ENCODE data around the gene MIEN1.

MIEN1 gene

DNA sequence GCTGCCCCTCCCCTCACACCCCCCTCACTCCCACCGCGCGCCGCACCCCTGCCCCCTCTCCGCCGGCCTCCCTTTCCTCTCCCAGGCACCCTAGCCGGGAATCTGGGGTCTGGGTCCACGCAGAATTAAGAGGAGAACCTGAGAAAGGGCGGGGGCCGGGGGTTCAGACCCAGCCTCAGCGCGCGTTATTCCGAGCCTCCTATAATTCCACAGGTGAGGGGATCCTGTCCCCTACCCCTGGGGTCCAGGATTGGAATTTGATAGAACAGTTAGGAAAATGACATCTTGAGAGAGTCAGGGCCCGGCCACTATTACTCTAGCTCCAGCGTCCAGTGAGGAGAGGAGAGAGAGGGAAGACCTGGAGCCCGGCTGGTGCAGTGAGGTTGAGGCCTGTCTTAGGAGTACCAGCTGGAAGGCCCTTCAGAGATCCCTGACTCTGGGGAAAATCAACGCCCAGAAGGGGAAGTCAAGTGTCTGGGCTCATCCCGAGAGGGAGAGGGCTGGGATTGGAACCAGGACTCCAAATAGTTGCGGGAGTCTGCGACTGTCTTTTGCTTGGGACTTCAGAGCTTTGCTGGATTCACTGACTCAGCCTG is 24.7 kb upstream of the MIEN1 start:
- TF ChIP-seq, protein P1, sequence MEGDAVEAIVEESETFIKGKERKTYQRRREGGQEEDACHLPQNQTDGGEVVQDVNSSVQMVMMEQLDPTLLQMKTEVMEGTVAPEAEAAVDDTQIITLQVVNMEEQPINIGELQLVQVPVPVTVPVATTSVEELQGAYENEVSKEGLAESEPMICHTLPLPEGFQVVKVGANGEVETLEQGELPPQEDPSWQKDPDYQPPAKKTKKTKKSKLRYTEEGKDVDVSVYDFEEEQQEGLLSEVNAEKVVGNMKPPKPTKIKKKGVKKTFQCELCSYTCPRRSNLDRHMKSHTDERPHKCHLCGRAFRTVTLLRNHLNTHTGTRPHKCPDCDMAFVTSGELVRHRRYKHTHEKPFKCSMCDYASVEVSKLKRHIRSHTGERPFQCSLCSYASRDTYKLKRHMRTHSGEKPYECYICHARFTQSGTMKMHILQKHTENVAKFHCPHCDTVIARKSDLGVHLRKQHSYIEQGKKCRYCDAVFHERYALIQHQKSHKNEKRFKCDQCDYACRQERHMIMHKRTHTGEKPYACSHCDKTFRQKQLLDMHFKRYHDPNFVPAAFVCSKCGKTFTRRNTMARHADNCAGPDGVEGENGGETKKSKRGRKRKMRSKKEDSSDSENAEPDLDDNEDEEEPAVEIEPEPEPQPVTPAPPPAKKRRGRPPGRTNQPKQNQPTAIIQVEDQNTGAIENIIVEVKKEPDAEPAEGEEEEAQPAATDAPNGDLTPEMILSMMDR (IDR thresholded peaks at IDR 0.05; ENCODE audit: extremely low read depth, missing control alignments): no peak
- DNase-seq (ENCODE audit: low spot score): peak; percentile 35

DNA sequence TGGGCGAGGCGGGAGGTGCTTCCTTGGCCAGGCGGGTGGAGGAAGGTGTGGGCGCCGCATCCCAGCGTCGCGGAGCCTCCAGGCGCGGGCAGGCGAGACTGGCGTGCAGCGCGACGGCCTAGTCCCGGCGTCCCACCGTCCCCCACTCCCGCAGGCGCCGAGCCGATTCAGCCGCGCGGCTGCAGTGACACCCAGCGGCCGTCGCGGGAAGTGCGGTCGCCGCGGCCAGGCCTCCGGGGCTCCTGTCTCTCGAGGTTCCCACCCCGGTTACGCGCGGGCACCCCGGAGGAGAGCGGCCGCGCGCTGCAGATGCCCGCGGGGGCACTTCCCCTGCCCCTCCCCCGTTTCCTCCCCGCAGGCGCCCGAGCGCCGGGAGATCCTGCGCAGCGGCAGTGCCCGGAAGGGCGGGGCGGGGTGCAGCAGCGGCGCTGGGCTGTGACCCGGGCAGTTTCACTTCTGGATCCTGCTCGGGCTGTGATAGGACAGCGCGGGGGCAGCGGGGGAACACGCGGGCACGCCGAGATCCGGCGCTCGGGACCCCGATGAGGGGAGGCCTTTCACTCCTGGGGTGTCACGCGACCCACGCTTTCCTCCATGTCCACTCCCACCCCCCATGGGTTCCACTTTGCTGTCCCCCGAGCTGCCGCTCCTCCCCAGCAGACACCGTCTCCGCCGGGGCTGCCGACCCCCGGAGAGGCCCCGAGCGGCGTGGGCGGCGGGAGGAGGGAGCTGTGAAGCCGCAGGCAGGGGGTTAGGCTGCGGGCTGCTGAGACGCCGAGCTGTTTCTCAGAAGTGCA is 24.0 kb upstream of the MIEN1 start:
- DNase-seq (ENCODE audit: low spot score): peak; percentile 97
- TF ChIP-seq, protein P1 (IDR thresholded peaks at IDR 0.05; ENCODE audit: extremely low read depth, missing control alignments): peak; percentile 86

DNA sequence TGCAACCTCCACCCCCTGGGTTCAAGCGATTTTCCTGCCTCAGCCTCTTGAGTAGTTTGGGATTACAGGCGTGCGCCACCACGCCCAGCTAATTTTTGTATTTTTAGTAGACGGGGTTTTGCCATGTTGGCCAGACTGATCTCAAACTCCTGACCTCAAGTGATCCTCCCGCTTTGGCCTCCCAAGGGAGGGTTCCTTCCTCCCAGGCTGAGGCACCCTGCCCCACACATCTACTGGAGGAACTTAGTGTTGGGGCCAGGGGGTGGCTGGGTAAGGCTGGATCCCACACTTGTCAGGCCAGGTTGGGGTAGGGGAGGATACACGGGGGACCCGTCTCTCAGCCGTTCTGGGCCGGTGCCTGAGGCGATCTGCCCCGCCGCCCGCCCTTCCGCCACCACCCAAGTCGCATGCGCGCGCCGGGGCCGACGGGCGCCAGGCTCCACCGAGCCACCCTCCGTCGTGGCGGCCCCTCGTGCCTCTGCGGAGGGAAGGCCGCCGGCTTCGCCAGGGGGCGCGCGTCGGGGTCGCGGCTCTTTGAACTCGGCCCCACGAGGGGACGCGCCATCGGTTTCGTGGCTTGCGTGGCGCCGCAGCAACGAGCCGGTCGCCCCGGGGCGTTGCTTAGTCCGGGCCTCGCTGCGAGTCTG is 23.3 kb upstream of the MIEN1 start:
- TF ChIP-seq, protein P1 (IDR thresholded peaks at IDR 0.05; ENCODE audit: extremely low read depth, missing control alignments): peak; percentile 44
- DNase-seq (ENCODE audit: low spot score): peak; percentile 87

DNA sequence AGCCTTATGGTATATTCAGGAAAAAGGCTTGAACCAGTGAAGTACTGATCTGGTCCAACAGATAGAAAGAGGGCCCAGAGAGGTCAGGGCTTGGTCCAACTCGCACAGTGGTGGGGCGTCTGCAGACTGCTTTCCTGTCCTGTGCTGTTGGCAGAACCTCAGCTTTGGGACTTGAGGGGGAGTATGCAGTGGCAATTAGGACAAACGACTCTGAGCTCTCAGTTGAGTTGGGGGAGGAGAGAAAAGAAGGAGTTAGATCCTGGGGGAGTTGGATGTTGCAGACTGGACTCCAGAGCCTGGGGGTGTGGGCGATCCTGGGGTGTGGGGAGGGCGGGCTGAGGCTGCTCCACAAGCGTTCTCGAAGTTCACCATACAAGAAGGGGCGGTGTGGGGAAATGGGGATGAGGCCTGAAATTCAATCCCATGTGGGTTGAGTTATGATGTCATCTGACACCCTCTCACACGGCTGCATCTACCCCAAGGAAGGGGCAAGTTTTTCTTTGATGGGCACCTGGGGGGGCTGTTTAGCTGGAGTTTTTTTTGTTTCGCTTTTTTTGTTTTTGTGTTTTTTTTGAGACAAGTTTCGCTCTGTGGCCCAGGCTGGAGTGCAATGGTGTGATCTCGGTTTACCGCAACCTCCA is 22.0 kb upstream of the MIEN1 start:
- peak; percentile 13 for DNase-seq (ENCODE audit: low spot score)

DNA sequence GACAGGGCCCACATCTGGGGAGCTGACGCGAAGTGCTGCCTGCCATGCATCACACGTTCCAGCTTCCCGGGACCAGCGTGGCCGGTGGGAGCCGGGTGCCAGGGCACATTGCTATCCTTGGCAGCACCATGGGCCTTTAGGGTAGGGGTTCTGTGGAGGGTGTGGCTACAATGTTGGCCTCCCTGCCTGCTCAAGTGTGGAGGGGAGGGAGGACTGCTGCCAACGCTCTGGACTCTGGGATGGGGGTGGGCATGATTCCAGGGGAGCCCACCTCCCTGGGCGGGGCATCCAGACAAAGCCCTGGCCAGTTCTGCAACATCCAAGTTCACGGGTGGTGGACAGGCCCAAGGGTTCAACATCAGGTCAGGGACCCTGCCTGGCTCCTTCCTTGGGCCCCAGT is 21.3 kb upstream of the MIEN1 start:
- no peak for DNase-seq (ENCODE audit: low spot score)

More for the DNA sequence above, 22.0 kb upstream of the MIEN1 start:
- TF ChIP-seq, protein P1 (IDR thresholded peaks at IDR 0.05; ENCODE audit: extremely low read depth, missing control alignments): no peak

DNA sequence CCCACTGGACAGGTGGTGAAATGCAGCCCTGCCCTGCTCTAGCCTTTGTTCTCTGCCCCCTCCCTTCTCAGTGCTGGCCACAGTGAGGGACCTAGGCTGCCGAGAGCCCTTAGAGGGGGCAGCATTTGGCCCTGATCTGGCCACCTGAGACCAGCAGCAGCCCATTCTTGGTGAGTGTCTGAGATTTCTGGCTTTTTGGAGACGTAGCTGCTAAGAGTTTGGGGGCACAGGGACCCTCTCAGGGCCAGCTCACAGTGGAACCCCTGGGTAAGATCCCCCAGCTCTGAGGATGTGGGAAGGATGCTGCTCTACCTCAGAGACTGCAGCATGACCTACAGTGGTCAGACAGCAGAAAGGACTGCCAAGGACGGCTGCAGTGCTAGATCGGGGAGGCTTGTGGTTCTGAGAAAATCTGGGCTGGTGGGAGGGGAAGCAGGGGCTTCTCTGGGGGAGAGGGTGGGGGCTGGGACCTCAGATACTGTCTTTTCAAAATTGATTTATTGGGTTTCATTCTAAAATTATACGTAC is 20.7 kb upstream of the MIEN1 start:
- DNase-seq (ENCODE audit: low spot score): no peak
- TF ChIP-seq, protein P1 (IDR thresholded peaks at IDR 0.05; ENCODE audit: extremely low read depth, missing control alignments): no peak

More for the DNA sequence above, 21.3 kb upstream of the MIEN1 start:
- TF ChIP-seq, protein P1 (IDR thresholded peaks at IDR 0.05; ENCODE audit: extremely low read depth, missing control alignments): no peak

All from GM20000 (cell line).